Thyroid gland (tissue), 4 donors: Measurements from ENCODE around the gene GCNT2. TPM values are rescaled to one million over a fixed set of nuclear protein-coding genes. Genes with fewer than 3 reads are reported as not detected.
"Not testable (repeated sequence)": the region's sequence is repeated elsewhere in the genome, so short reads cannot be mapped to it uniquely, and the experiment has no call there.

Source experiments
- DNase-seq, 2 donors: peaks; one replicate each; pipeline ENCODE4 v3.0.0-alpha.2; 2019
- H3K27ac ChIP-seq, 3 donors: fragments of 200-600 bp; sonication (generic); 1 replicate in 2 of 3; 2 replicates in 1 of 3; pipeline ENCODE4 v1.5.1; 2016 to 2019; ENCODE audit warnings: mild to moderate bottlenecking in 1 of 3, moderate library complexity in 1 of 3
- H3K27me3 ChIP-seq: fragments of 200-600 bp; sonication (generic); one replicate; pipeline ENCODE4 v1.5.1; 2019
- H3K36me3 ChIP-seq, 2 donors: fragments of 200-600 bp; sonication (generic); one replicate each; pipeline ENCODE4 v1.5.1; 2016 to 2019
- H3K4me1 ChIP-seq, 2 donors: fragments of 200-600 bp; sonication (generic); one replicate each; pipeline ENCODE4 v1.5.1; 2017 to 2019
- H3K4me3 ChIP-seq, 3 donors: fragments of 200-600 bp; sonication (generic); replicated peaks in 1 of 3; 1 replicate in 2 of 3; 2 replicates in 1 of 3; pipeline ENCODE4 v1.5.1; 2016; ENCODE audit warnings: mild to moderate bottlenecking in 1 of 3
- H3K9me3 ChIP-seq: fragments of 200-600 bp; sonication (generic); one replicate; pipeline ENCODE4 v1.5.1; 2017
- CTCF ChIP-seq, 6 experiments: fragments of 200-600 bp in 3 of 6; fragments of 450-650 bp in 3 of 6; sonication (generic) in 3 of 6; IDR thresholded peaks; one replicate each; pipeline ENCODE4 v1.5.1; 2016 to 2019; ENCODE audit warnings: antibody characterized with exemption in 6 of 6, mild to moderate bottlenecking in 2 of 6, inconsistent platforms in 1 of 6, moderate library complexity in 1 of 6
- POLR2A ChIP-seq, 2 donors: fragments of 450-650 bp; IDR thresholded peaks; one replicate each; pipeline ENCODE4 v1.6.1; 2017; ENCODE audit warnings: antibody characterized with exemption in 2 of 2, mild to moderate bottlenecking in 2 of 2, moderate library complexity in 1 of 2
- WGBS, 2 donors: methylation state at CpG; one replicate each; pipeline ENCODE4 v1.1.5; 2017; 5-methylcytosine and 5-hydroxymethylcytosine counted together
- intact Hi-C: fragments of 100-400 bp; cut with DNase I; formaldehyde crosslinking; loops from one replicate; pipeline ENCODE4 v1.15.1; 2023
- total RNA-seq, 4 donors: library from RNA; depleted of rRNA; stranded (reverse); fragments of >200 nt; gene quantifications; one replicate each; pipeline ENCODE4 v1.2.3, GENCODE V29; 2016

The GCNT2 gene
- total RNA-seq, 4 donors from 2014 or later, result 4.0 to 9.8 (median 8.0) TPM

- Histone ChIP-seq H3K4me3 (no peak overlapping the region), H3K36me3 (no peaks in the 10 kb centered on the region), H3K9me3 (no peaks in the 10 kb centered on the region), H3K4me1 (no peaks in the 10 kb centered on the region), H3K27ac (no peak overlapping the region), H3K27me3 (no peaks in the 10 kb centered on the region)
- intact Hi-C loops, result loop anchor here (10.0 kb wide), 1 partner anchor 314 kb away; no protein-coding TSS in a partner anchor
- DNase-seq, result no peak
- 55 to 56% methylated on average over 1 of the region's 1 CpG for WGBS, 2 donors
- TF ChIP-seq POLR2A (IDR thresholded peaks at IDR 0.05) (no peak), CTCF (IDR thresholded peaks at IDR 0.05) (no peak)
Measured at GRCh38 chr6:10481101-10481500, 40.0 kb upstream of the GCNT2 start.

- Histone ChIP-seq H3K27ac (no peak overlapping the region), H3K27me3 (no peaks in the 10 kb centered on the region), H3K9me3 (no peaks in the 10 kb centered on the region), H3K4me1 (no peaks in the 10 kb centered on the region), H3K4me3 (no peak overlapping the region), H3K36me3 (no peaks in the 10 kb centered on the region)
- 94 to 98% methylated on average over 26 to 44 of the region's 46 CpGs for WGBS, 2 donors
- DNase-seq, result no peak
- no peak for TF ChIP-seq POLR2A (IDR thresholded peaks at IDR 0.05)
- no peak for TF ChIP-seq CTCF (IDR thresholded peaks at IDR 0.05)
- intact Hi-C loops, result loop anchor here (10.0 kb wide), 1 partner anchor 312 kb away; no protein-coding TSS in a partner anchor
Measured at GRCh38 chr6:10482636-10483257, 38.4 kb upstream of the GCNT2 start.

GRCh38 chr6:10484912-10485311 lies 36.2 kb upstream of the GCNT2 start:
- H3K27me3 ChIP-seq, result no peaks in the 10 kb centered on the region
- no peaks in the 10 kb centered on the region for H3K36me3 ChIP-seq
- 84 to 88% methylated on average over 3 of the region's 3 CpGs for WGBS, 2 donors
- no peaks in the 10 kb centered on the region for H3K4me1 ChIP-seq
- DNase-seq, result no peak
- H3K27ac ChIP-seq, result no peak overlapping the region
- intact Hi-C loops, result loop anchor here (10.0 kb wide), 1 partner anchor 310 kb away; no protein-coding TSS in a partner anchor
- TF ChIP-seq CTCF (IDR thresholded peaks at IDR 0.05), result no peak
- TF ChIP-seq POLR2A (IDR thresholded peaks at IDR 0.05), result no peak
- no peaks in the 10 kb centered on the region for H3K9me3 ChIP-seq
- H3K4me3 ChIP-seq, result no peak overlapping the region

- Histone ChIP-seq H3K4me3 (no peak overlapping the region), H3K27ac (no peak overlapping the region), H3K4me1 (no peaks in the 10 kb centered on the region), H3K27me3 (no peaks in the 10 kb centered on the region), H3K36me3 (no peaks in the 10 kb centered on the region), H3K9me3 (no peaks in the 10 kb centered on the region)
- intact Hi-C loops, result loop anchor here (10.0 kb wide), 1 partner anchor 309 kb away; no protein-coding TSS in a partner anchor
- TF ChIP-seq CTCF (IDR thresholded peaks at IDR 0.05), result no peak
- TF ChIP-seq POLR2A (IDR thresholded peaks at IDR 0.05), result no peak
- 88 to 90% methylated on average over 7 of the region's 7 CpGs for WGBS, 2 donors
- DNase-seq, result no peak
Measured at GRCh38 chr6:10485406-10485805, 35.7 kb upstream of the GCNT2 start.

- intact Hi-C loops, result loop anchor here (10.0 kb wide), 1 partner anchor 309 kb away; no protein-coding TSS in a partner anchor
- WGBS, 2 donors, result 76 to 80% methylated on average over 4 of the region's 4 CpGs
Measured at GRCh38 chr6:10486215-10486614, 34.9 kb upstream of the GCNT2 start.

GRCh38 chr6:10486944-10487588 lies 34.1 kb upstream of the GCNT2 start:
- WGBS, 2 donors, result 82 to 84% methylated on average over 9 of the region's 9 CpGs
- intact Hi-C loops, result loop anchor here (10.0 kb wide), 1 partner anchor 308 kb away; no protein-coding TSS in a partner anchor
- not testable (repeated sequence) for H3K36me3 ChIP-seq, H3K9me3 ChIP-seq, H3K27ac ChIP-seq, DNase-seq, H3K4me1 ChIP-seq, H3K27me3 ChIP-seq, H3K4me3 ChIP-seq

More at GRCh38 chr6:10486215-10486614, 34.9 kb upstream of the GCNT2 start:
- no peak for DNase-seq
- Histone ChIP-seq H3K36me3 (no peaks in the 10 kb centered on the region), H3K4me3 (no peak overlapping the region), H3K4me1 (no peaks in the 10 kb centered on the region), H3K27ac (no peak overlapping the region), H3K27me3 (no peaks in the 10 kb centered on the region), H3K9me3 (no peaks in the 10 kb centered on the region)
- TF ChIP-seq CTCF (IDR thresholded peaks at IDR 0.05) (no peak), POLR2A (IDR thresholded peaks at IDR 0.05) (no peak)
